ENCODE measurements around the gene ADSS2. TPM values are rescaled to one million over a fixed set of nuclear protein-coding genes. Genes with fewer than 3 reads are reported as not detected.
"Not testable (repeated sequence)": the region's sequence is repeated elsewhere in the genome, so short reads cannot be mapped to it uniquely, and the experiment has no call there.

Gene ADSS2
- total RNA-seq, 1 experiment from 2014 or later: 46.2 TPM

GRCh38 chr1:244496186-244496585 lies 44.5 kb upstream of the ADSS2 start:
- Histone ChIP-seq H3K79me2 (ENCODE audit: insufficient read depth, low read length) (no peaks in the 10 kb centered on the region), H3K36me3 (ENCODE audit: control insufficient read depth in 1 of 2, insufficient read depth in 2 of 2, low read length in 2 of 2) (no peaks in the 10 kb centered on the region), H3K27me3 (ENCODE audit: insufficient read depth, low read length) (no peaks in the 10 kb centered on the region), H2AFZ (ENCODE audit: low read depth, low read length, poor library complexity, severe bottlenecking) (no peak overlapping the region), H3K27ac (ENCODE audit: low read depth, low read length) (no peak overlapping the region), H3K9ac (ENCODE audit: low read length) (no peak overlapping the region), H3K9me3 (ENCODE audit: control insufficient read depth in 1 of 2, insufficient read depth in 1 of 2, low read depth in 1 of 2, low read length in 2 of 2) (no peaks in the 10 kb centered on the region), H3K4me1 (ENCODE audit: control insufficient read depth in 1 of 2, insufficient read depth in 2 of 2, low read length in 2 of 2) (no peaks in the 10 kb centered on the region), H3K4me2 (ENCODE audit: low read length) (no peak overlapping the region; the same call in 1 of the 2 replicates), H3K4me3 (replicated peaks in 1 of 2; ENCODE audit: low read depth in 1 of 2, low read length in 2 of 2) (no peak overlapping the region), H3K9me2 (ENCODE audit: insufficient read depth) (no peaks in the 10 kb centered on the region; the same call in 1 of the 2 replicates), H4K20me1 (ENCODE audit: insufficient read depth) (no peaks in the 10 kb centered on the region)
- POLR2A ChIA-PET: no interaction called here
- ATAC-seq (no peak; the same call in 1 of the 2 replicates), DNase-seq (ENCODE audit: low read depth, low spot score) (no peak)
- intact Hi-C loops (cut with micrococcal nuclease): no loop called here
- BruUV-seq (replicated peaks): no TSS peak
- RAD21 ChIA-PET (ENCODE audit: low non-redundant PET in 1 of 2, low total read pairs in 2 of 2, uncharacterized antibody in 2 of 2, unreplicated experiment in 2 of 2): no interaction called here
- CTCF ChIA-PET: no interaction called here
- TF ChIP-seq FOSL1 (IDR thresholded peaks at IDR 0.05; ENCODE audit: low read depth): no peak
- TF ChIP-seq SP1 (IDR thresholded peaks at IDR 0.05; ENCODE audit: low read depth): no peak
- TF ChIP-seq CTCF (IDR thresholded peaks at IDR 0.05 in 2 of 3, conservative IDR thresholded peaks at IDR 0.05 in 1 of 3; ENCODE audit: borderline replicate concordance in 1 of 3, insufficient read depth in 1 of 3, low read depth in 2 of 3, low read length in 2 of 3): no peak
- no peak for TF ChIP-seq JUND (IDR thresholded peaks at IDR 0.05)
- no peak for TF ChIP-seq SRF (IDR thresholded peaks at IDR 0.05; ENCODE audit: low read depth)

- Histone ChIP-seq H4K20me1 (ENCODE audit: insufficient read depth) (no peaks in the 10 kb centered on the region), H3K4me1 (ENCODE audit: control insufficient read depth in 1 of 2, insufficient read depth in 2 of 2, low read length in 2 of 2) (no peaks in the 10 kb centered on the region), H3K9ac (ENCODE audit: low read length) (no peak overlapping the region), H3K9me2 (ENCODE audit: insufficient read depth) (no peaks in the 10 kb centered on the region; the same call in 1 of the 2 replicates), H3K36me3 (ENCODE audit: control insufficient read depth in 1 of 2, insufficient read depth in 2 of 2, low read length in 2 of 2) (no peaks in the 10 kb centered on the region), H3K9me3 (ENCODE audit: control insufficient read depth in 1 of 2, insufficient read depth in 1 of 2, low read depth in 1 of 2, low read length in 2 of 2) (no peaks in the 10 kb centered on the region), H3K4me3 (replicated peaks in 1 of 2; ENCODE audit: low read depth in 1 of 2, low read length in 2 of 2) (no peak overlapping the region), H2AFZ (ENCODE audit: low read depth, low read length, poor library complexity, severe bottlenecking) (no peak overlapping the region), H3K4me2 (ENCODE audit: low read length) (no peak overlapping the region), H3K27me3 (ENCODE audit: insufficient read depth, low read length) (no peaks in the 10 kb centered on the region), H3K27ac (ENCODE audit: low read depth, low read length) (no peak overlapping the region), H3K79me2 (ENCODE audit: insufficient read depth, low read length) (no peaks in the 10 kb centered on the region)
- no peak for TF ChIP-seq ZBTB33 (IDR thresholded peaks at IDR 0.05; ENCODE audit: extremely low read depth, insufficient replicate concordance, low read length)
- CTCF ChIA-PET: no interaction called here
- intact Hi-C loops (cut with micrococcal nuclease): no loop called here
- RAD21 ChIA-PET (ENCODE audit: low non-redundant PET in 1 of 2, low total read pairs in 2 of 2, uncharacterized antibody in 2 of 2, unreplicated experiment in 2 of 2): no interaction called here
- DNase-seq (ENCODE audit: low read depth, low spot score): no peak
- POLR2A ChIA-PET: no interaction called here
- BruUV-seq (replicated peaks): no TSS peak
- no peak for ATAC-seq
These were observed 42.9 kb upstream of the ADSS2 start for GRCh38 chr1:244494653-244495052.

- H3K4me1 ChIP-seq (ENCODE audit: control insufficient read depth in 1 of 2, insufficient read depth in 2 of 2, low read length in 2 of 2); POLR2A ChIA-PET; intact Hi-C loops (cut with micrococcal nuclease); ATAC-seq; H3K79me2 ChIP-seq (ENCODE audit: insufficient read depth, low read length); H3K27ac ChIP-seq (ENCODE audit: low read depth, low read length); H4K20me1 ChIP-seq (ENCODE audit: insufficient read depth); RAD21 ChIA-PET (ENCODE audit: low non-redundant PET in 1 of 2, low total read pairs in 2 of 2, uncharacterized antibody in 2 of 2, unreplicated experiment in 2 of 2); DNase-seq (ENCODE audit: low read depth, low spot score); BruUV-seq (replicated peaks); CTCF ChIA-PET; H3K36me3 ChIP-seq (ENCODE audit: control insufficient read depth in 1 of 2, insufficient read depth in 2 of 2, low read length in 2 of 2); H2AFZ ChIP-seq (ENCODE audit: low read depth, low read length, poor library complexity, severe bottlenecking); H3K9me2 ChIP-seq (ENCODE audit: insufficient read depth); H3K27me3 ChIP-seq (ENCODE audit: insufficient read depth, low read length); H3K9ac ChIP-seq (ENCODE audit: low read length); H3K4me3 ChIP-seq (replicated peaks in 1 of 2; ENCODE audit: low read depth in 1 of 2, low read length in 2 of 2); H3K4me2 ChIP-seq (ENCODE audit: low read length); H3K9me3 ChIP-seq (ENCODE audit: control insufficient read depth in 1 of 2, insufficient read depth in 1 of 2, low read depth in 1 of 2, low read length in 2 of 2): not testable (repeated sequence)
These were observed 33.3 kb upstream of the ADSS2 start for GRCh38 chr1:244484971-244485370.

All from HCT116 (cell line).